ENCODE data around the gene RREB1.
A peak's percentile ranks its signal among the peaks of the same experiment; 100 is the strongest.
"Not testable (repeated sequence)": the region's sequence is repeated elsewhere in the genome, so short reads cannot be mapped to it uniquely, and the experiment has no call there.

Gene RREB1

GRCh38 chr6:7264041-7264440 is 156.3 kb downstream of the RREB1 start:
- in situ Hi-C loops (cut with MboI; ENCODE audit: low sequenced_read_pairs, unreplicated experiment), result no loop called here
- no peak for DNase-seq (ENCODE audit: low spot score)
- TF ChIP-seq, protein P1, sequence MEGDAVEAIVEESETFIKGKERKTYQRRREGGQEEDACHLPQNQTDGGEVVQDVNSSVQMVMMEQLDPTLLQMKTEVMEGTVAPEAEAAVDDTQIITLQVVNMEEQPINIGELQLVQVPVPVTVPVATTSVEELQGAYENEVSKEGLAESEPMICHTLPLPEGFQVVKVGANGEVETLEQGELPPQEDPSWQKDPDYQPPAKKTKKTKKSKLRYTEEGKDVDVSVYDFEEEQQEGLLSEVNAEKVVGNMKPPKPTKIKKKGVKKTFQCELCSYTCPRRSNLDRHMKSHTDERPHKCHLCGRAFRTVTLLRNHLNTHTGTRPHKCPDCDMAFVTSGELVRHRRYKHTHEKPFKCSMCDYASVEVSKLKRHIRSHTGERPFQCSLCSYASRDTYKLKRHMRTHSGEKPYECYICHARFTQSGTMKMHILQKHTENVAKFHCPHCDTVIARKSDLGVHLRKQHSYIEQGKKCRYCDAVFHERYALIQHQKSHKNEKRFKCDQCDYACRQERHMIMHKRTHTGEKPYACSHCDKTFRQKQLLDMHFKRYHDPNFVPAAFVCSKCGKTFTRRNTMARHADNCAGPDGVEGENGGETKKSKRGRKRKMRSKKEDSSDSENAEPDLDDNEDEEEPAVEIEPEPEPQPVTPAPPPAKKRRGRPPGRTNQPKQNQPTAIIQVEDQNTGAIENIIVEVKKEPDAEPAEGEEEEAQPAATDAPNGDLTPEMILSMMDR (IDR thresholded peaks at IDR 0.05; ENCODE audit: borderline replicate concordance, control extremely low read depth, extremely low read depth, insufficient read depth, missing control alignments), result no peak

- DNase-seq (ENCODE audit: low spot score), result no peak
- TF ChIP-seq, protein P1 (IDR thresholded peaks at IDR 0.05; ENCODE audit: borderline replicate concordance, control extremely low read depth, extremely low read depth, insufficient read depth, missing control alignments), result no peak
- in situ Hi-C loops (cut with MboI; ENCODE audit: low sequenced_read_pairs, unreplicated experiment), result no loop called here
Measured at GRCh38 chr6:7264686-7265384, 157.1 kb downstream of the RREB1 start.

- in situ Hi-C loops (cut with MboI; ENCODE audit: low sequenced_read_pairs, unreplicated experiment); DNase-seq (ENCODE audit: low spot score): not testable (repeated sequence)
Measured at GRCh38 chr6:7265385-7265726, 157.6 kb downstream of the RREB1 start.

- in situ Hi-C loops (cut with MboI; ENCODE audit: low sequenced_read_pairs, unreplicated experiment), result no loop called here
- TF ChIP-seq, protein P1 (IDR thresholded peaks at IDR 0.05; ENCODE audit: borderline replicate concordance, control extremely low read depth, extremely low read depth, insufficient read depth, missing control alignments), result no peak
Measured at GRCh38 chr6:7267071-7267465, 159.3 kb downstream of the RREB1 start.

DNA sequence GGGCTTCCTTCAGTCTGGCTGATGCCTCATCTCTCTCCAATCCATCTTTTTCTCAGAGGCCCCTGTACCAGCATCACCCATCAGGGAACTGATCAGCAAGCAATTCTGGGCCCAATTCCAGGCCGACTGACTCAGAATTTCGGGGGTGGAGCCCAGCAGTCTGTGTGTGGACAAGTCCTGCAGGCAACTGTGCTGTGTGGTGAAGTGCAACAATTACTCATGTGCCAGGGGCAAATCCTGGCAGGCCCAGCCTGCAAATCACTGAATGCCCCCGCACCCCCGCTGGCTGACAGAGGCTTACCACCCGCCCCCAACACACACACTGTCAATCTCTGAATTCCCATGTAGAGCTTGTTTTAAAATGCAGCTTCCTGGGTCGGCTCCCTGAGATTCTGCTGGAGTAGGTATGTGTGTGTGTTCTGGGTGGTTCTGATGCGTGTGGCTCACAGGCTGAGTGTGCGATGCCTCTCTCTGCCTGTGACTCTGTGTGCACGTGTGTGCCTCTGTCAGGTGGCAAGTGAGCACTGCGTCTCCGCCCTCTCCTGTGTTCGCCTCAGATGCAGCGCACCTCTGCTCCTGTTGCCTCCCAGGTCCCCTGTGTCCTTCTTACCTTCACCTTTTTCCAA is 159.8 kb downstream of the RREB1 start:
- TF ChIP-seq, protein P1 (IDR thresholded peaks at IDR 0.05; ENCODE audit: borderline replicate concordance, control extremely low read depth, extremely low read depth, insufficient read depth, missing control alignments), result no peak
- in situ Hi-C loops (cut with MboI; ENCODE audit: low sequenced_read_pairs, unreplicated experiment), result no loop called here
- peak; percentile 28 for DNase-seq (ENCODE audit: low spot score)

More at GRCh38 chr6:7267071-7267465, 159.3 kb downstream of the RREB1 start:
- peak; percentile 15 for DNase-seq (ENCODE audit: low spot score)

DNA sequence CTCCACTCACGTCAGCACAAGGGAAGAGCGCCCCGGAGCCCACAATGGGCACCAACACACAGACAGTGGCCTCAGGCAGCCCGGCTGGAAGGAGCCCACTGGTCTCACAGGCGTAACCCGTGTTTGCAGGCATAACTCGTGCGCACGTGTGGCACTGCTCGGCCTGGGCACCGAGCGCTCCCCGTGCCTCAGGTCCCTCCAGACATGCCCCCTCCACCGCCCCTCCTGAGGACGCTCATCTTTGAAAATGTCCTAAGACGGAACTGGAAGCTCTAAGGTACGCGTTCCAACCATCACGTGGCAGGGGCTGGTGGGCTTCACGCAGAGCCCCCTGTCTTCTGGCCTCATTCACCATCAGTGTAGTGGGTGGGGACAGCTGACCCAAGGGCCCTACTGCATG is 160.6 kb downstream of the RREB1 start:
- DNase-seq (ENCODE audit: low spot score), result no peak
- in situ Hi-C loops (cut with MboI; ENCODE audit: low sequenced_read_pairs, unreplicated experiment), result no loop called here
- TF ChIP-seq, protein P1 (IDR thresholded peaks at IDR 0.05; ENCODE audit: borderline replicate concordance, control extremely low read depth, extremely low read depth, insufficient read depth, missing control alignments), result no peak

- TF ChIP-seq, protein P1 (IDR thresholded peaks at IDR 0.05; ENCODE audit: borderline replicate concordance, control extremely low read depth, extremely low read depth, insufficient read depth, missing control alignments), result no peak
- in situ Hi-C loops (cut with MboI; ENCODE audit: low sequenced_read_pairs, unreplicated experiment), result no loop called here
- DNase-seq (ENCODE audit: low spot score), result no peak
Measured at GRCh38 chr6:7268816-7269555, 161.2 kb downstream of the RREB1 start.

All from GM13976 (cell line).